SK-N-SH (cell line): ENCODE data around the gene PTN. TPM values are rescaled to one million over a fixed set of nuclear protein-coding genes. Genes with fewer than 3 reads are reported as not detected.
A peak's percentile ranks its signal among the peaks of the same experiment; 100 is the strongest.

Experiments
- CTCF ChIA-PET: fragments of 300-600, 350-600 bp; formaldehyde crosslinking; extraction: SDS; loops from one replicate; lab custom pipeline; 2021; lab: Yijun Ruan, JAX
- POLR2A ChIA-PET: fragments of 350-600 bp; sonication (Branson Sonifier 250); formaldehyde crosslinking; extraction: SDS; loops from one replicate; lab custom pipeline; 2020; ENCODE audit warnings: antibody characterized with exemption, inconsistent platforms; lab: Yijun Ruan, JAX
- DNase-seq: peaks from one replicate; pipeline ENCODE4 v3.0.0; 2012
- H2AFZ ChIP-seq: fragments of 200-600 bp; sonication (generic); 2 replicates; pipeline ENCODE4 v1.8.1; 2016; ENCODE audit warnings: antibody characterized with exemption, mild to moderate bottlenecking, low read depth
- H3F3A ChIP-seq: fragments of 200-600 bp; sonication (generic); replicated peaks from 2 replicates; pipeline ENCODE3; 2016; ENCODE audit warnings: antibody characterized with exemption, mild to moderate bottlenecking; ENCODE audit not compliant: insufficient read depth
- H3K27ac ChIP-seq, 2 experiments: fragments of 200-500 bp in 1 of 2; fragments of 200-600 bp in 1 of 2; sonication (Bioruptor generic) in 1 of 2; sonication (generic), shearing (Covaris generic) in 1 of 2; 2 replicates each; pipeline versions ENCODE4 v1.5.1 to v1.6.1; 2014 to 2016; ENCODE audit warnings: low read depth in 2 of 2, inconsistent platforms in 1 of 2, low read length in 1 of 2, mild to moderate bottlenecking in 1 of 2, mixed read lengths in 1 of 2
- H3K27me3 ChIP-seq: fragments of 200-600 bp; sonication (generic), shearing (Covaris generic); 2 replicates; pipeline ENCODE4 v1.6.1; 2016; ENCODE audit warnings: mixed run types; ENCODE audit not compliant: insufficient read depth
- H3K36me3 ChIP-seq, 2 experiments: fragments of 200-500 bp in 1 of 2; fragments of 200-600 bp in 1 of 2; sonication (Bioruptor generic) in 1 of 2; sonication (generic) in 1 of 2; replicated peaks in 1 of 2; 2 replicates each; pipeline versions ENCODE3 to v1.5.1; 2014 to 2016; ENCODE audit warnings: low read length in 1 of 2, mild to moderate bottlenecking in 1 of 2; ENCODE audit not compliant: insufficient read depth in 2 of 2, control insufficient read depth in 1 of 2
- H3K4me1 ChIP-seq, 2 experiments: fragments of 200-500 bp in 1 of 2; fragments of 200-600 bp in 1 of 2; sonication (Bioruptor generic) in 1 of 2; sonication (generic), shearing (Covaris generic) in 1 of 2; 2 replicates each; pipeline versions ENCODE4 v1.5.1 to v1.6.1; 2014 to 2016; ENCODE audit warnings: low read depth in 1 of 2, low read length in 1 of 2, mixed run types in 1 of 2; ENCODE audit not compliant: insufficient read depth in 2 of 2, control insufficient read depth in 1 of 2
- H3K4me2 ChIP-seq: fragments of 200-600 bp; sonication (generic), shearing (Covaris generic); 2 replicates; pipeline ENCODE4 v1.6.1; 2017; ENCODE audit warnings: mixed run types
- H3K4me3 ChIP-seq, 2 experiments: fragments of 200-500 bp in 1 of 2; fragments of 200-600 bp in 1 of 2; sonication (Bioruptor generic) in 1 of 2; sonication (generic), shearing (Covaris generic) in 1 of 2; 2 replicates each; pipeline versions ENCODE4 v1.5.1 to v1.8.1; 2014 to 2016; ENCODE audit warnings: low read depth in 2 of 2, inconsistent platforms in 1 of 2, low read length in 1 of 2, mild to moderate bottlenecking in 1 of 2, mixed read lengths in 1 of 2, moderate library complexity in 1 of 2
- H3K79me2 ChIP-seq: fragments of 200-600 bp; sonication (generic); 2 replicates; pipeline ENCODE4 v1.8.1; 2017; ENCODE audit warnings: mild to moderate bottlenecking; ENCODE audit not compliant: insufficient read depth
- H3K9ac ChIP-seq: fragments of 200-600 bp; sonication (generic); 2 replicates; pipeline ENCODE4 v1.6.1; 2017; ENCODE audit warnings: mixed run types
- H3K9me2 ChIP-seq: fragments of 200-600 bp; sonication (generic); 2 replicates; pipeline ENCODE4 v1.6.1; 2017; ENCODE audit warnings: mixed run types
- H3K9me3 ChIP-seq: fragments of 200-600 bp; sonication (generic); 2 replicates; pipeline ENCODE4 v1.6.1; 2017; ENCODE audit warnings: mixed run types, mild to moderate bottlenecking, moderate library complexity
- H4K20me1 ChIP-seq: fragments of 200-600 bp; sonication (generic); 2 replicates; pipeline ENCODE4 v1.6.1; 2017; ENCODE audit warnings: mild to moderate bottlenecking, mixed run types; ENCODE audit not compliant: insufficient read depth
- CHD2 ChIP-seq: fragments of 150-350 bp; IDR thresholded peaks from 2 replicates; pipeline ENCODE4 v1.6.1; 2018; ENCODE audit warnings: low read length; ENCODE audit not compliant: partially characterized antibody
- ELF1 ChIP-seq: IDR thresholded peaks from 2 replicates; pipeline ENCODE4 v1.4.0; 2012
- EP300 ChIP-seq, 2 experiments: IDR thresholded peaks; 2 replicates each; pipeline versions ENCODE4 v1.4.0 to v1.6.1; 2012; ENCODE audit warnings: borderline replicate concordance in 1 of 2, low read depth in 1 of 2, low read length in 1 of 2
- EZH2phosphoT487 ChIP-seq: fragments of 200-600 bp; sonication (generic); IDR thresholded peaks from 2 replicates; pipeline ENCODE4 v1.6.1; 2017; ENCODE audit warnings: low read depth, mixed run types, mild to moderate bottlenecking, antibody characterized with exemption, moderate library complexity, borderline replicate concordance
- FOSL2 ChIP-seq: IDR thresholded peaks from 2 replicates; pipeline ENCODE4 v1.4.0; 2012; ENCODE audit warnings: low read depth, mild to moderate bottlenecking, moderate library complexity, borderline replicate concordance
- FOXM1 ChIP-seq: IDR thresholded peaks from 2 replicates; pipeline ENCODE4 v1.4.0; 2012; ENCODE audit warnings: low read depth, mild to moderate bottlenecking
- JUND ChIP-seq: IDR thresholded peaks from 2 replicates; pipeline ENCODE4 v1.4.0; 2012
- MEF2A ChIP-seq: IDR thresholded peaks from 2 replicates; pipeline ENCODE4 v1.4.0; 2012; ENCODE audit warnings: low read depth, borderline replicate concordance
- MXI1 ChIP-seq: IDR thresholded peaks from 2 replicates; pipeline ENCODE4 v1.6.1; 2012; ENCODE audit warnings: mild to moderate bottlenecking, low read depth, low read length, improper control_type of control experiment
- NRF1 ChIP-seq: IDR thresholded peaks from 2 replicates; pipeline ENCODE4 v1.6.1; 2012; ENCODE audit warnings: low read depth, mild to moderate bottlenecking, low read length
- POLR2AphosphoS5 ChIP-seq: IDR thresholded peaks from 2 replicates; pipeline ENCODE4 v1.6.1; 2012; ENCODE audit warnings: low read depth, low read length
- RFX5 ChIP-seq: IDR thresholded peaks from 2 replicates; pipeline ENCODE4 v1.6.1; 2012; ENCODE audit warnings: mild to moderate bottlenecking, improper control_type of control experiment, low read length
- SMC3 ChIP-seq: IDR thresholded peaks from 2 replicates; pipeline ENCODE4 v1.6.1; 2012; ENCODE audit warnings: low read depth, low read length, improper control_type of control experiment
- TCF12 ChIP-seq: IDR thresholded peaks from 2 replicates; pipeline ENCODE4 v1.4.0; 2012
- USF1 ChIP-seq: IDR thresholded peaks from 2 replicates; pipeline ENCODE4 v1.4.0; 2012; ENCODE audit warnings: low read depth, borderline replicate concordance
- YY1 ChIP-seq: IDR thresholded peaks from 2 replicates; pipeline ENCODE4 v1.4.0; 2012; ENCODE audit warnings: low read depth, mild to moderate bottlenecking
- ZBTB33 ChIP-seq: IDR thresholded peaks from 2 replicates; pipeline ENCODE4 v1.4.0; 2012; ENCODE audit warnings: low read depth, borderline replicate concordance
- WGBS: methylation state at CpG from one replicate; pipeline ENCODE4 v1.1.6; 2017; ENCODE audit warnings: low lambda C conversion rate; 5-methylcytosine and 5-hydroxymethylcytosine counted together
- polyA plus RNA-seq, 3 experiments: library from polyadenylated mRNA; depleted of rRNA; stranded (reverse); fragments of >200 nt; gene quantifications; 2 replicates each; pipeline ENCODE4 v1.2.3, GENCODE V29; 2012
- TF ChIP-seq, protein P1 (sequence below): fragments of 150-350 bp; IDR thresholded peaks from 2 replicates; pipeline ENCODE4 v1.6.1; 2016; ENCODE audit warnings: mild to moderate bottlenecking, low read depth, low read length
- TF ChIP-seq, protein P2 (sequence below): fragments of 150-350 bp; IDR thresholded peaks from 2 replicates; pipeline ENCODE4 v1.6.1; 2017; ENCODE audit warnings: antibody characterized with exemption, low read length, low read depth, borderline replicate concordance
- TF ChIP-seq, protein P3 (sequence below): IDR thresholded peaks from 2 replicates; pipeline ENCODE4 v1.4.0; 2012; ENCODE audit warnings: low read depth

Gene PTN
- polyA plus RNA-seq, 1 of the 3 experiments (the other 2 are of a cell fraction), result 23.7 TPM

- WGBS, result 40% methylated on average over 2 of the region's 2 CpGs
- H2AFZ ChIP-seq, result no peak overlapping the region
- no peak overlapping the region for H3K4me2 ChIP-seq
- H3K27ac ChIP-seq, result peak overlapping the region in 1 of 2 experiments; percentile 85; a peak in 2 of 4 replicates
- peaks cover 0 to 2% of the 10 kb centered on the region in 2 experiments for H3K36me3 ChIP-seq
- no peak for DNase-seq
- ChIA-PET POLR2A (no interaction called here), CTCF (interaction anchor here (0.6 to 1.6 kb wide), 5 partner anchors 9 to 157 kb away, joined by 3 to 5 read pairs (median 3); no protein-coding TSS in a partner anchor)
- no peaks in the 10 kb centered on the region for H4K20me1 ChIP-seq
- TF ChIP-seq NRF1, result no peak
- TF ChIP-seq, protein P1, sequence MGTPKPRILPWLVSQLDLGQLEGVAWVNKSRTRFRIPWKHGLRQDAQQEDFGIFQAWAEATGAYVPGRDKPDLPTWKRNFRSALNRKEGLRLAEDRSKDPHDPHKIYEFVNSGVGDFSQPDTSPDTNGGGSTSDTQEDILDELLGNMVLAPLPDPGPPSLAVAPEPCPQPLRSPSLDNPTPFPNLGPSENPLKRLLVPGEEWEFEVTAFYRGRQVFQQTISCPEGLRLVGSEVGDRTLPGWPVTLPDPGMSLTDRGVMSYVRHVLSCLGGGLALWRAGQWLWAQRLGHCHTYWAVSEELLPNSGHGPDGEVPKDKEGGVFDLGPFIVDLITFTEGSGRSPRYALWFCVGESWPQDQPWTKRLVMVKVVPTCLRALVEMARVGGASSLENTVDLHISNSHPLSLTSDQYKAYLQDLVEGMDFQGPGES, result no peak
- H3K9me2 ChIP-seq, result no peaks in the 10 kb centered on the region
- H3K4me3 ChIP-seq, result no peak overlapping the region
- H3K9ac ChIP-seq, result no peak overlapping the region
- no peaks in the 10 kb centered on the region for H3K9me3 ChIP-seq
- H3K27me3 ChIP-seq, result no peaks in the 10 kb centered on the region
- no peaks in the 10 kb centered on the region for H3F3A ChIP-seq
- no peaks in the 10 kb centered on the region for H3K79me2 ChIP-seq
- peaks cover 0 to 19% of the 10 kb centered on the region in 2 experiments; a peak in 2 of 4 replicates for H3K4me1 ChIP-seq
Measured at GRCh38 chr7:137325927-137326326, 17.6 kb downstream of the PTN start.

- H3K4me1 ChIP-seq, result peaks cover 0 to 19% of the 10 kb centered on the region in 2 experiments; a peak in 2 of 4 replicates
- H3K9ac ChIP-seq, result no peak overlapping the region
- H3K27me3 ChIP-seq, result no peaks in the 10 kb centered on the region
- no peaks in the 10 kb centered on the region for H3K9me3 ChIP-seq
- no peaks in the 10 kb centered on the region for H3K79me2 ChIP-seq
- H3K36me3 ChIP-seq, result peaks cover 0 to 2% of the 10 kb centered on the region in 2 experiments
- no peaks in the 10 kb centered on the region for H4K20me1 ChIP-seq
- POLR2A ChIA-PET, result no interaction called here
- H3K4me3 ChIP-seq, result no peak overlapping the region
- peak; percentile 21 for DNase-seq
- H3K4me2 ChIP-seq, result no peak overlapping the region
- CTCF ChIA-PET, result interaction anchor here (0.6 to 1.6 kb wide), 6 partner anchors 10 to 156 kb away, joined by 3 to 5 read pairs (median 3); no protein-coding TSS in a partner anchor
- H3K27ac ChIP-seq, result peak overlapping the region in 1 of 2 experiments; percentile 85; a peak in 2 of 4 replicates
- no peaks in the 10 kb centered on the region for H3F3A ChIP-seq
- H2AFZ ChIP-seq, result no peak overlapping the region
- H3K9me2 ChIP-seq, result no peaks in the 10 kb centered on the region
- no peak for TF ChIP-seq USF1
- TF ChIP-seq EP300 (IDR thresholded peaks at IDR 0.05; ENCODE audit: borderline replicate concordance in 1 of 2, low read depth in 1 of 2, low read length in 1 of 2), result peak; percentile 15 to 86; a peak in 2 of 4 replicates
- no peak for TF ChIP-seq EZH2phosphoT487
- TF ChIP-seq ZBTB33, result no peak
- TF ChIP-seq, protein P2, sequence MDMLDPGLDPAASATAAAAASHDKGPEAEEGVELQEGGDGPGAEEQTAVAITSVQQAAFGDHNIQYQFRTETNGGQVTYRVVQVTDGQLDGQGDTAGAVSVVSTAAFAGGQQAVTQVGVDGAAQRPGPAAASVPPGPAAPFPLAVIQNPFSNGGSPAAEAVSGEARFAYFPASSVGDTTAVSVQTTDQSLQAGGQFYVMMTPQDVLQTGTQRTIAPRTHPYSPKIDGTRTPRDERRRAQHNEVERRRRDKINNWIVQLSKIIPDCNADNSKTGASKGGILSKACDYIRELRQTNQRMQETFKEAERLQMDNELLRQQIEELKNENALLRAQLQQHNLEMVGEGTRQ, result no peak
- TF ChIP-seq RFX5, result no peak
- TF ChIP-seq, protein P1, result no peak
- 0 out of 2 replicates have a peak, but pooled peaks have one; percentile 19 for TF ChIP-seq POLR2AphosphoS5
- TF ChIP-seq FOSL2, result no peak
- peak; percentile 36 for TF ChIP-seq TCF12
- TF ChIP-seq YY1, result no peak
- no peak for TF ChIP-seq MEF2A
- TF ChIP-seq JUND, result no peak
- no peak for TF ChIP-seq SMC3
- no peak for TF ChIP-seq ELF1
- TF ChIP-seq FOXM1, result no peak
- TF ChIP-seq CHD2, result peak; percentile 41
- TF ChIP-seq, protein P3, sequence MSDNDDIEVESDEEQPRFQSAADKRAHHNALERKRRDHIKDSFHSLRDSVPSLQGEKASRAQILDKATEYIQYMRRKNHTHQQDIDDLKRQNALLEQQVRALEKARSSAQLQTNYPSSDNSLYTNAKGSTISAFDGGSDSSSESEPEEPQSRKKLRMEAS, result no peak
- peak; percentile 42; the same call in 1 of the 2 replicates for TF ChIP-seq MXI1
Measured at GRCh38 chr7:137324796-137325696, 18.5 kb downstream of the PTN start.
